HUES64 (cell line): ENCODE results near the gene PGBD4.

ENCODE experiments used
- H3K27ac ChIP-seq: 2 replicates; pipeline ENCODE4 v1.7.0; 2013; ENCODE audit warnings: low read depth, low read length, inconsistent platforms
- H3K27me3 ChIP-seq: 2 replicates; pipeline ENCODE4 v1.6.1; 2013; ENCODE audit warnings: mild to moderate bottlenecking, low read length; ENCODE audit not compliant: insufficient read depth
- H3K36me3 ChIP-seq: 2 replicates; pipeline ENCODE4 v1.6.1; 2013; ENCODE audit warnings: mild to moderate bottlenecking, low read length; ENCODE audit not compliant: insufficient read depth
- H3K4me1 ChIP-seq: 2 replicates; pipeline ENCODE4 v1.6.1; 2013; ENCODE audit warnings: mild to moderate bottlenecking, low read length, moderate library complexity; ENCODE audit not compliant: insufficient read depth
- H3K4me3 ChIP-seq: 2 replicates; pipeline ENCODE4 v1.5.1; 2013; ENCODE audit warnings: mild to moderate bottlenecking, low read length, moderate library complexity
- H3K9ac ChIP-seq: 2 replicates; pipeline ENCODE4 v1.6.1; 2013; ENCODE audit warnings: mild to moderate bottlenecking, low read depth, low read length
- H3K9me3 ChIP-seq: 2 replicates; pipeline ENCODE4 v1.6.1; 2013; ENCODE audit warnings: low read depth, low read length; ENCODE audit not compliant: insufficient read depth
- WGBS: fragments of 150-250, 120-280 bp; methylation state at CpG from one replicate; pipeline ENCODE4 v1.1.7; 2013; ENCODE audit warnings: missing lambda C conversion rate; 5-methylcytosine and 5-hydroxymethylcytosine counted together

PGBD4 gene

GRCh38 chr15:34078900-34079299 lies 23.0 kb upstream of the PGBD4 start:
- Histone ChIP-seq H3K36me3 (peaks cover 8% of the 10 kb centered on the region), H3K4me1 (no peaks in the 10 kb centered on the region), H3K27ac (no peak overlapping the region), H3K27me3 (no peaks in the 10 kb centered on the region), H3K4me3 (no peak overlapping the region), H3K9me3 (no peaks in the 10 kb centered on the region), H3K9ac (no peak overlapping the region)
- WGBS = 89% methylated on average over 3 of the region's 3 CpGs

- Histone ChIP-seq H3K27ac (no peak overlapping the region), H3K4me1 (no peaks in the 10 kb centered on the region), H3K4me3 (no peak overlapping the region), H3K36me3 (peaks cover 16% of the 10 kb centered on the region), H3K9me3 (no peaks in the 10 kb centered on the region), H3K27me3 (no peaks in the 10 kb centered on the region), H3K9ac (no peak overlapping the region)
- WGBS = 98% methylated on average over 4 of the region's 4 CpGs
These were observed 22.0 kb upstream of the PGBD4 start for GRCh38 chr15:34079904-34080303.

GRCh38 chr15:34084086-34084485 lies 17.8 kb upstream of the PGBD4 start:
- no peak overlapping the region for H3K9ac ChIP-seq
- H3K27ac ChIP-seq = no peak overlapping the region
- 93% methylated on average over 7 of the region's 7 CpGs for WGBS
- peaks cover 48% of the 10 kb centered on the region for H3K36me3 ChIP-seq
- H3K4me3 ChIP-seq = no peak overlapping the region
- no peaks in the 10 kb centered on the region for H3K9me3 ChIP-seq
- H3K4me1 ChIP-seq = no peaks in the 10 kb centered on the region
- H3K27me3 ChIP-seq = no peaks in the 10 kb centered on the region

DNA sequence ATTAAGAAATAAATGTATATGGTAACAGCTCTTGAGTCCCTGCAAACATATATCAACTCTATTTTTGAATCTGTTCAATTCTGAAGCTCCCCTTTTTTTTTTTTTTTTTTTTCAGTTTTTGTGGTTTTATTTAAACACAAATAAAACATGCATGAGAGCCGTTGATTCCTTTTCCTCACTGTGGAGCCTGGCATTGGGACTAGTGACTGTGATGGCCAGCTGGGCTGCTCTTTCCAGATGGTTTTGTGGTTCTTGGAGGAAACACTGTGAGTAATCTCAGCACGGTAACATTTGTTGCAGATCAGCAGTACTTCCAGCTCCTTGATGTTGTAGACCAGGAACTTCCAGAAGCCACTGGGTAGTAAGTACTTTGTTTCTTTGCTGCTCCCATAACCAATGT lies 16.1 kb upstream of the PGBD4 start:
- no peaks in the 10 kb centered on the region for H3K27me3 ChIP-seq
- no peaks in the 10 kb centered on the region for H3K4me1 ChIP-seq
- 92% methylated on average over 2 of the region's 2 CpGs for WGBS
- no peak overlapping the region for H3K27ac ChIP-seq
- H3K36me3 ChIP-seq = peaks cover 55% of the 10 kb centered on the region
- no peaks in the 10 kb centered on the region for H3K9me3 ChIP-seq
- no peak overlapping the region for H3K4me3 ChIP-seq
- H3K9ac ChIP-seq = no peak overlapping the region

GRCh38 chr15:34099914-34100313 lies 2.0 kb upstream of the PGBD4 start:
- Histone ChIP-seq H3K9me3 (no peaks in the 10 kb centered on the region), H3K36me3 (peaks cover 10% of the 10 kb centered on the region), H3K4me1 (peaks cover 4% of the 10 kb centered on the region; the same call in 1 of the 2 replicates), H3K27me3 (no peaks in the 10 kb centered on the region), H3K27ac (no peak overlapping the region), H3K4me3 (no peak overlapping the region), H3K9ac (no peak overlapping the region)
- 98% methylated on average over 5 of the region's 5 CpGs for WGBS

DNA sequence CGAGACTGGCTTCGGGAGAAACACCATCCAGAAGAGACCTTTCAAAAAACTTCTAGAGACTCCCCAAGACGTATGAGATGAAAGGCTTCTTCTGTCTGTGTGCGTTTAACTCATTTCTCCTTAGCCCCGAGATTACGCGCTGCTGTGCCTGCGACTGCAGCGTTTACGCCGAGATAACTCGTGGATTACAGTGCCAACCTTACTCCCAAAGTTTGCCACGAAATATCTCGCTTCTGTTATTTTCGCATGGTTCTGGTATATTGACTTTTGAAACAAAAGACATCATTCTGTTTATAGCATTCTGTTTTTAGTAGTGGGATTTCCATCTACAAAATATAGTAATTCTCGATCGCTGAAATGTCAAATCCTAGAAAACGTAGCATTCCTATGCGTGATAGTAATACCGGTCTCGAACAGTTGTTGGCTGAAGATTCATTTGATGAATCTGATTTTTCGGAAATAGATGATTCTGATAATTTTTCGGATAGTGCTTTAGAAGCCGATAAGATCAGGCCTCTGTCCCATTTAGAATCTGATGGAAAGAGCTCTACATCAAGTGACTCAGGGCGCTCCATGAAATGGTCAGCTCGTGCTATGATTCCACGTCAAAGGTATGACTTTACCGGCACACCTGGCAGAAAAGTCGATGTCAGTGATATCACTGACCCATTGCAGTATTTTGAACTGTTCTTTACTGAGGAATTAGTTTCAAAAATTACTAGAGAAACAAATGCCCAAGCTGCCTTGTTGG lies 467 bp downstream of the PGBD4 start:
- Histone ChIP-seq H3K4me1 (peaks cover 4% of the 10 kb centered on the region; the same call in 1 of the 2 replicates), H3K36me3 (no peaks in the 10 kb centered on the region), H3K27me3 (no peaks in the 10 kb centered on the region), H3K9ac (peak overlapping the region; percentile 57; the same call in 1 of the 2 replicates), H3K27ac (no peak overlapping the region), H3K9me3 (no peaks in the 10 kb centered on the region), H3K4me3 (peak overlapping the region; percentile 83)
- WGBS = 34% methylated on average over 28 of the region's 29 CpGs

DNA sequence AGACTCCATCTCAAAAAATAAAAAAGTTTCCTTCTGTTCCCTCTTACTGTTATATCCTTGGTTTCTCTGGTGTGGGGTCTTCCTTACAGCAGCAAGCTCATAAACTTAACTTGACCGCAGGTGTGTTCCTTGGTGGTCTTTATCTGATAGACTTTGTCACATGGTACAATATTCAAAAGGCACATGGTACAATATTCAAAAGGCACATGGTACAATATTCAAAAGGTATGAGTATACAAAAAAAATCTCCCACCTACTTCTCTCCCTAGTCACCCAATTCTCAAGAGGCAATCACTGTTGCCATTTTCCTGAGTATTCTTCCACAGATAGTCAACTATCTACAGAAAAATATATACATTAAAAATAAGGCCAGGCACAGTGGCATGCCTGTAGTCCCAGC lies 4.5 kb downstream of the PGBD4 start:
- Histone ChIP-seq H3K27me3 (no peaks in the 10 kb centered on the region), H3K9ac (no peak overlapping the region), H3K9me3 (no peaks in the 10 kb centered on the region), H3K4me3 (no peak overlapping the region), H3K36me3 (no peaks in the 10 kb centered on the region), H3K4me1 (0 out of 2 replicates have a peak, but pooled peaks cover 4% of the 10 kb centered on the region), H3K27ac (no peak overlapping the region)
- WGBS = 100% methylated on average over 1 of the region's 1 CpG

GRCh38 chr15:34107315-34107714 lies 5.4 kb downstream of the PGBD4 start:
- Histone ChIP-seq H3K36me3 (no peaks in the 10 kb centered on the region), H3K4me1 (0 out of 2 replicates have a peak, but pooled peaks cover 4% of the 10 kb centered on the region), H3K27ac (no peak overlapping the region), H3K9ac (no peak overlapping the region), H3K27me3 (no peaks in the 10 kb centered on the region), H3K4me3 (no peak overlapping the region), H3K9me3 (no peaks in the 10 kb centered on the region)
- WGBS = 97% methylated on average over 2 of the region's 2 CpGs

- H3K9ac ChIP-seq = no peak overlapping the region
- H3K4me3 ChIP-seq = no peak overlapping the region
- no peak overlapping the region for H3K27ac ChIP-seq
- H3K27me3 ChIP-seq = no peaks in the 10 kb centered on the region
- H3K4me1 ChIP-seq = no peaks in the 10 kb centered on the region
- 88% methylated on average over 4 of the region's 5 CpGs for WGBS
- H3K36me3 ChIP-seq = no peaks in the 10 kb centered on the region
- no peaks in the 10 kb centered on the region for H3K9me3 ChIP-seq
These were observed 8.1 kb downstream of the PGBD4 start for GRCh38 chr15:34109797-34110663.

DNA sequence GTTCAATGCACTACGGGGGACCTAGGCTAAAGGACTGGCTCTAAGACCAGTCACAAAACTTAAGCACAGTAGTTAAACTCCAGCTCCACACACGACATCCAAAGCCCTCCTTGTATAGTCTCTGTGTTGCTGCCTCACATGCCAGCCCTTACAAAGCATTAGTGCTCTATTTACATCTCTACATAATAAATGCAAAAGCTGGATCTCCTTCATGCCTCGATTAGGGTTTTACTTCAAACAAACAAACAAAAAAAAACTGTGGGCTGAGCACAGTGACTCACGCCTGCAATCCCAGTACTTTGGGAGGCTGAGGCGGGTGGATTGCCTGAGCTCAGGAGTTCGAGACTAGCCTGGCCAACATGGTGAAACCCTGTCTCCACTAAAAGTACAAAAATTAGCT lies 9.6 kb downstream of the PGBD4 start:
- no peak overlapping the region for H3K9ac ChIP-seq

DNA sequence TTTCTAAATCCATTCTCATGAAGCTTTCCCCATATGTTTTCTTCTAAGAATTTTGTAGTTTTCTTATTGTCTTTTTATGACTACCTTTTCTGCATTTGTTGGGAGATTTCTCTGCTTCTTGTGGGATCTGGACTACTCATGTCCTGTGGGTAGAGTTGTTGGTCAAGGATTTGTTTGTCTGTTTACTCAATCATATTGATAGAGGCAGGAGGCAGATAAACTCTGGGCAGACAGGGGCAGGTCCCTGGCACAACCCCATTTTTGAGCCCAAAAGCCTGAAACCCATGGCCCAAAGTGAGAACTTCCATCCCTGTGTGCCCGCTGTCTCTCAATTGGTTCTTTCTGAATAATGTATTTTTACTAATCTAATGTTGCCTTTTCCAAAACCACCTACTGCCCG lies 12.3 kb downstream of the PGBD4 start:
- H3K4me1 ChIP-seq = no peaks in the 10 kb centered on the region
- WGBS = no CpG with 5 or more reads among the region's 2 CpGs

More for the DNA sequence above, 9.6 kb downstream of the PGBD4 start:
- Histone ChIP-seq H3K27me3 (no peaks in the 10 kb centered on the region), H3K4me3 (no peak overlapping the region), H3K4me1 (no peaks in the 10 kb centered on the region), H3K9me3 (no peaks in the 10 kb centered on the region), H3K36me3 (no peaks in the 10 kb centered on the region), H3K27ac (no peak overlapping the region)
- WGBS = 70% methylated on average over 6 of the region's 6 CpGs

More for the DNA sequence above, 12.3 kb downstream of the PGBD4 start:
- H3K9ac ChIP-seq = no peak overlapping the region
- no peak overlapping the region for H3K4me3 ChIP-seq
- H3K36me3 ChIP-seq = no peaks in the 10 kb centered on the region
- no peaks in the 10 kb centered on the region for H3K27me3 ChIP-seq
- no peak overlapping the region for H3K27ac ChIP-seq
- H3K9me3 ChIP-seq = no peaks in the 10 kb centered on the region
